Activated CD4-positive, alpha-beta T cell treated with anti-CD3 and anti-CD28 coated beads, Interleukin-2, Interleukin-6, amounts not matched to agents 100 ng/mL and 50 ng/mL, durations not matched to agents 16 hours and 8 hours (primary cell): Measurements from ENCODE around the gene OR5D16.
"Not testable (repeated sequence)": the region's sequence is repeated elsewhere in the genome, so short reads cannot be mapped to it uniquely, and the experiment has no call there.

Source experiments
- DNase-seq: peaks from one replicate; pipeline ENCODE4 v3.0.0-alpha.2; 2020

OR5D16 gene

DNA sequence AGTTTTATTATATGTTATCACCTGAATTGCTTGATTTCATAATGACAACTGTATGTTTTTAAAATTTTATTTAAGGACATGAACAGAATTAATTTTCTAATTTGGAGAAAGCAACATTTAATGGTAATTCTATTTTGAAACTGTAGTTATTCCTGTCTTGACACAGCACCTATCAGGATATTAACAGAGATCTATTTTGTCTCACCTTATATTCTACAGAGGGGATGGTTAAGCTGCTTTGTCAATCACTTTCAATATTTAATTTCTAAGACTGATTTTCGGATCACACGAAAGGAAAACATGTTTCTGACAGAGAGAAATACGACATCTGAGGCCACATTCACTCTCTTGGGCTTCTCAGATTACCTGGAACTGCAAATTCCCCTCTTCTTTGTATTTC is at the start of gene OR5D16:
OR5D16 (plus strand) TSS at position 301 of the 400 bp plus-strand sequence; CDS start at position 301, 0 bp downstream.
- DNase-seq: no peak

DNA sequence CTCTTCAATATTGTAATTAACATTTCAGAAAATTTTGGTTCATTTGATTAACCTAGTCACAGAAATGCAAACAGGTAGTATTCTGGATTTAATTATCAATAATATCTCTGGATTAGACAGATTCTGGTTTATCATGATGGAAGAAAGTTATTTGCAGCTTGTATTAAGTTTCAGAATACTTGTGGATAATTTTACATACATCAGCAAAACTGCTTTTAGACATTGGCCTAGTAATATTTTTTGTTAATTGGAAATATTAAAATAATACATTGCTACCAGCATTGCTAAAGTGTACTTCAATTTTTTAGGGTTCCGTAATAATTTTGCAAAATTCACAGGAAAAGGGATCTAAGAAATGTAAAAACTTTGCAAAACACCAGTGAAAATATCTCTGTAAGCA is 46.9 kb upstream of the OR5D16 start:
- no peak for DNase-seq

DNA sequence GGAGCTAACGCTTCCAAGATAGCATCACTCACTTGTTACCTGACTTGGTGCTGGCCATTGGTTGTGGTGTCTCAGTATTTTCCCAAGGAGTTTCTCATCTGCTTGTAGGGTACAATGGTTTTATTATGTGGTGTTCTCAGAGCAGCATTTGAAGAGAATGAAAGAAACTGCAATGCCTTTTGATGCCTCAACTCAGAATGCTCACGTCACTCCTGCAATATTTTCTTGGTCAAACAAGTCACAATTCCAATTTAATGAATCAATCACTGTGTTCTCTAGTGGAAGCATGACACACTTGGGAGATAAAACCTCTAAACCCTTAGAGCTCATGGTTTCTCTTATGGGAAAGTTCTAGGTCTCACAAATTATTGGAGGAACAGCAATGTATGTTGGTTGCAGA is 45.2 kb upstream of the OR5D16 start:
- DNase-seq: no peak

DNA sequence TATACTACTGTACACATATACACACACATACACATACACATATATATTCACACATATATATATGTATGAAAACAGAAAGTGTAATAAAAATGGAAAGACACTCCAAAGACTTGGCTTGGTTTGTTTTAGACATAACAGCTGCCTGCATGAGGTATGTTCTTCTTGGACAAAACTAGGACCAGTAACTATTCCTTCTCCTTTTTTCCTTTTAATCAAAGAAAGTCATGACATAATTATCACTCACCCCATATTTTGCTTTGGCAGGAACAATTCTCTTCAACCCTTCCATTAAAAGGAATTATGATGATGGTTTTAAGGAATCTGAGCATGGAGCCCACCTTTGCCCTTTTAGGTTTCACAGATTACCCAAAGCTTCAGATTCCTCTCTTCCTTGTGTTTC is 43.3 kb upstream of the OR5D16 start, which contains the start of gene OR5D14:
OR5D14 (plus strand) TSS at position 301 of the 400 bp plus-strand sequence; CDS start at position 301, 0 bp downstream.
- DNase-seq: no peak

DNA sequence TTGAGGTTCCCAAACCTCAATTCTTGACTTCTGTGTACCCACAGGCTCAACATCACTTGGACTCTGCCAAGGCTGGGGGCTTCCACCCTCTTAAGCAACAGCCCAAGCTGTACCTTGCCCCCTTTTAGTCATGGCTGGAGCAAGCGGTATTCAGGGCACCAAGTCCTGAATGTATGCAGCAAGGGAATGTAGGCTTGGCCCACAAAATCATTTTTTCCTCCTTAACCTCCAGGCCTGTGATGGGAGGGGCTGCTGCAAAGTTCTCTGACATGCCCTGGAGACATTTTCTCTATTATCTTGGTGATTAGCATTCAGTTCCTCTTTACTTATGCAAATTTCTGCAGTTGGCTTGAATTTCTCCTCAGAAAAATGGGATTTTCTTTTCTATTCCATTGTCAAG is 32.3 kb upstream of the OR5D16 start:
- DNase-seq: no peak

DNA sequence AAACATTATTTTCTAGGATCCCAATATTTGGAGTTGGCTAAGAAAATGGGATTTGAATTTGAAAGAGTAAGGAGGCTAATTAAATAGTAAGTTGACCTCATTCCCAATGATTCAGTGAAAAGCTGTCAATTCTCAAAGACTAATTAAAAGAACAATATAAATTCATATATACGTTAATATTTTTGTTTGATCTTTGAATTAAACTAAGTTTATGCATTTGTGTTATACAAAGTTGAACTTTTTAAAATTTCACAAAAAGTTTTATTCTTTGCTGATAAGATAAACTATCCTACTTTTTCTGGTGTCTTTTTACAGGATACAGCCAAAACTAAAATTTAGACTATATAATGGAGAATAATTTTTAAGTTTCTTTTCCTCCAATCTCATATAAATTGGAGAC is 27.5 kb upstream of the OR5D16 start, which contains the start of gene OR5L1:
OR5L1 (plus strand) TSS at position 301 of the 400 bp plus-strand sequence. CDS start 100 bp downstream, outside the sequence.
- DNase-seq: no peak

DNA sequence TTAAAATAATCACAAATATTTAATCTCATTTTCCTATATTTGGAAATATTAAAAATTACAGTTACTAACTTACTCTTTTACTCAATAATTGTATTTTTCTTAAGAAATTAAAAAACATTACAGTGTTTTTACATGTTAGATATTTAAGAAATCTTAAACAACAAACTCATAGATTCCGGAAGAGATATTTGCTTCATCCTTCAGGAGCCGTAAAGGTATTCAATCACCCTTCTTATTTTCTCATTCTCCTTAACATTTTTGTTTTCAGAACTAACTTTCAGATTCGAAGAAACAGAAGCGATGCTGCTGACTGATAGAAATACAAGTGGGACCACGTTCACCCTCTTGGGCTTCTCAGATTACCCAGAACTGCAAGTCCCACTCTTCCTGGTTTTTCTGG is 19.2 kb upstream of the OR5D16 start, which contains the start of gene OR5D18:
OR5D18 (plus strand) TSS at position 301 of the 400 bp plus-strand sequence; CDS start at position 301, 0 bp downstream.
- no peak for DNase-seq

DNA sequence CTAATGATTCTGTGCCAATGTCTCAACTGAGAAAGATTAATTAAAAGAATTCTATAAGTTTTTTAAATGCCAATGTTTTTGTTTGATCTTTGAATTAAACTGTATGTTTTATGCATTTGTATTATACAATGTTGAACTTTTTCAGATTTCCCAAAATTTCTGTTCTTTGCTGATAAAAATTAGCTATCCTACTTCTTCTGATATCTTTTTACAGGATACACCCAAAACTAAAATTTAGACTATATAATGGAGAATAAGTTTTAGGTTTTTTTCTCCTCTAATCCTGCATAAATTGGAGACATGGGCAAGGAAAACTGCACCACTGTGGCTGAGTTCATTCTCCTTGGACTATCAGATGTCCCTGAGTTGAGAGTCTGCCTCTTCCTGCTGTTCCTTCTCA is 11.6 kb upstream of the OR5D16 start, which contains the start of gene OR5L2:
OR5L2 (plus strand) TSS at position 301 of the 400 bp plus-strand sequence; CDS start at position 301, 0 bp downstream.
- DNase-seq: no peak

DNA sequence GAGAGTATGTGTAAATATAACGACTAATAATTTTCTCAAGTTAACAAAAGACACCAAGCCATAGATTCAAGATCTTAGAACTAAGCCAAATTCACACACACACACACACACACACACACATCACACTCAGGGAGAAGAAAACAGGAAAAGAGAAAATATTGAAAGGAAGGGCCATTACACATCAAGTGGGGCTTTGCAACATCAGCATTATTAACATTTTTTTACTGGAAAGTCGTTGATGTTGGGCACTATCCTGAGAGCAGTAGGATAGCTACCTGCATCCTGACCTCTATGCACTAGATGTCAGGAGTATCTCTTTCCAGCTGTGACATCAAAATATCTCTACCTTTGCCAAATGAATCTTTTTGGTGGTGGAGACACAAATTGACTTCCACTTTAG is 8.9 kb downstream of the OR5D16 start:
- no peak for DNase-seq

DNA sequence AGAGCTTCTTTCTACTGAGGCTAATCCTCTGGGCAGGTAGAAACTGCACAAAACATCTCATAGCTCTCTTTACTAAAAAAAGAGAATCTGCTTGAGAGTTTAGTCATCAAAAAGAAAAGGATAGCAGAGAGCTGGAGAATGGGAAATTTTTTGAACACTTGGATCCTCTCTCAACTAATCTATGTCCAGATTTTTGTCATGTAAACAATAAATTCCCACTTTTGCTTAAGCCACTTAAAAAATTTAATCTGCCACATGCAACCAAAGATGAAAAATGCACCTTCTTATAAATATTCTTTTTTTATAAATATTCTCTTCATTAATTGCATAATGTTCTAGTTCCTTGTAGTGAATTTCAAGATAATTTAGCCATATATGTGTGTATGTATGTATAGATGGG is 10.5 kb downstream of the OR5D16 start:
- no peak for DNase-seq

DNA sequence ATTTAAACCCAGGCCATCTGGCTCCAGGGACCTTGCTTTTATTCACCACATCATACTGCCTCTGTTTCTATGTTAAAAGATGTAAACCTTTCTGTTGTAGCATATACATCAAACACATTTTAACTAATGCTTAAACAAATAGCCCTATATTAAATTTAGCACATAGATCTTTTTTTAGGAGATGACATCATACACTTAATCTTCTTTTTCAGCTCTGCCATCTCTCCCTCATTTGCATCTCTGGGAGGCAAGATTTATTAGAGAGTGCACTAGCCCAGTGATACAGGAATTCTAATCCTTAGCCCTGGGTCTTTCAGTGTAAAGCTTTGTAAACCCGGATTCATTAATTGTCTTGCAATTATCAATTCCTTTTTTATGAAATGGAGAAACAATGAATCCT is 13.6 kb downstream of the OR5D16 start:
- DNase-seq: no peak

DNA sequence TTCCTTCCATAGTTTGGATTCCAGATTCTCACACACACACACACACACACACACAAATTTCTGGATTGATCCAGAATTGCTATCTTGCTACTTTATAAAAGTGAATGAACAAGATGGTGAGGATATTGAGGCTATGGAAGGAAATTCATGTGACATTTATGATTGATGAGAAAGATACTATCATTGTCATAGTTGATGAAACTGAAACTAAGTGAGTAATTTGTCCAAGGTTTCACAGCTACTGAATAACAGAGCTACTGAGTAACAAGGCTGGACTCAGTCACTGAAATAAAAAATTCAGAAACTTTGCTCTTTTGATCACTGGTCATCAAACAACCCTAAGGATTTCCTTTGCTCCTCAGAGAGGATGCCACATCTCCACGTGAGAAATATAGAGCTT is 16.2 kb downstream of the OR5D16 start:
- DNase-seq: no peak

DNA sequence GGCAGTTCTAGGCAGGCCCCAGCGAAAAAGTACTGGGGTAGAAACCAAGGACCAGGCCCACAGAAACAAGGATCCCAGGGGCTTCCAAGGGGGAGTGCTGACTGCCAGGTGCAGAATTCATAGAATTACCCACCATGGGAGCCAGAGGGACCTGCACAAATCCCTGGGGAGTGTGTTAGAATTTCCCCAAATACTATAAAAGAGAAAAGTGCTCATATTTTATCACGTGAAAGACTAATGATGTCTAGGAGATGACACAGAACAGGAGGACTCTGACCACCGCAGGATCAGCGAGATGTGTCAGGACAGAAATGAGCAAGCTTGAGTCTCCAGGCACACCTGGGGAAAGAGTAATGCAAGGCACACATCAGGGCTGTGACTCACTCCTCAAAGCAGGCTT is 28.8 kb downstream of the OR5D16 start:
- not testable (repeated sequence) for DNase-seq

DNA sequence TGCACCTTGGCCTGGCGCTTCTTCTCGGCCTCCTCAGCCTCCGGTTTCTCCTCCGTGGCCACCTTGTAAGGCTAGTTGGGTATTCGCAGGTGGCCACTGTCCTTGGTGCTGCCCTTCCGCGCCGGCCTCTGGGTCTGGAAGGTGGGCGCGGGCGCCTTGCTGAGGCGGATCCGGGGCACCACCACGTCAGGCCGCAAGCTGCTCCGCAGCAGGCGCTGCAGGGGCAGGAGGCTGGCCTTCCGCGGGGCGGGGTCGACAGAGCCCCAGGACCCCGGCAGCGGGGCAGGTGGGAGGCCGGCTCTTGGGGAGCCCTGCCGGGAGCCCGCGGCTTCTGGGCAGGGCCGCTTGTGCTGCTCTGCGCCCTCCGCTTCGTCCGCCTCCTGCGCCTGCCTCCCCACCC is 34.2 kb downstream of the OR5D16 start:
- not testable (repeated sequence) for DNase-seq

DNA sequence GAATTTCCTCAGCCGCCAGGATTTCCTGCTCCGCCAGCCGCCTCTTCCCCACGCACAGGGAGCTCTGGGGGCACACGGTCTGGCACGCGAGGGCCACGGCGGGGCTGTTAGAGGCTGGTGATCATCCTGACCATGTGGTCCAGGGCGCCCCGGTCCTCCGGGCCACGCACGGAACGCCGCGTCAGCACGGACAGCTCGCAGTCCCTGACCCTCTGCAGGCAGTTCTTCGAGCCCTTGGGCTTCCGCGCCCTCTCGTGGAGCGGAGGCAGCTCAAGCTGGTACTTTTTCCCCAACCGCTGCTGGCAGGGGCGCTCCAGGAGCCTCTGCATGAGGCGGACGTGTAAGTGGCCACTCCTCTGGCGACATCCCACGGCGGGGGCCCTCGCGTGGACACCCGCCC is 34.6 kb downstream of the OR5D16 start:
- not testable (repeated sequence) for DNase-seq

DNA sequence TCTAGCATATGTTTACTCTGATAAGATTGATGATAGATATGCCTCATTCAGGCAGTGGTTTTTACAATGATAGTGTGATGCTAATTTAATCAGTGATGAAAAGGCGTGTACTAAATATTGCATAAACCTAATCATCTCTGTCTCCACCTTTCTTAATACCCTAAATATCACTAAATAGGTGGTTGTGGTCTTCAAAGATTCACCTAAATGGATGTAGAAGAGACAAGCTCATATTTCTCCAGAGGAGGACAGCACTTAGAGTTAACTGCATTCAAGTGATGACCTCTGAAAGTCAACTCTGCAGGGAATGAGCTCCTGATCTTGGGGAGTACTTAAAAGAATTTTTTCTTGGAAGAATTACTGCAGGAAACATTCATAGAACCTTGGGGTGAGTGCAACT is 44.4 kb downstream of the OR5D16 start, which contains the start of gene TRIM51:
TRIM51 (plus strand) TSS at position 301 of the 400 bp plus-strand sequence. CDS start 2,132 bp downstream, outside the sequence.
- not testable (repeated sequence) for DNase-seq

DNA sequence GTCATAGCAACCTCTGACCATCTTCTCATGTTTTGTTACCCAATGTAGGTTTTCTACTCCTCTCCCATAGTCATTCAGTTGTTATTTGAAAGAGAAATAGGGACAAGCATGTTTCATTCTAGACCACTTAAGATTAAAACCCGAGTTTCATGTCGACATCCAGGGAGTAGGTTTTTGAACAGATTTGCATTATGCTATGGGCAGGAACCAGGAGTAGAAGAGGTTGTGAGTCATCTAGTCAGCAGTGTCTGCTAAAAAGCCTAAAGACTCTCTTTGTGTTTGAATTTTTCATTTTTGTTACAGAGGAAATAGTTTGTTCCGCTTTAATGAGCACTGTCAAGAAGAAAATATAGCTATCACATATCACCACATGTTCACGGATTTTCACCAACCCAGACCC is 46.4 kb downstream of the OR5D16 start:
- DNase-seq: not testable (repeated sequence)

DNA sequence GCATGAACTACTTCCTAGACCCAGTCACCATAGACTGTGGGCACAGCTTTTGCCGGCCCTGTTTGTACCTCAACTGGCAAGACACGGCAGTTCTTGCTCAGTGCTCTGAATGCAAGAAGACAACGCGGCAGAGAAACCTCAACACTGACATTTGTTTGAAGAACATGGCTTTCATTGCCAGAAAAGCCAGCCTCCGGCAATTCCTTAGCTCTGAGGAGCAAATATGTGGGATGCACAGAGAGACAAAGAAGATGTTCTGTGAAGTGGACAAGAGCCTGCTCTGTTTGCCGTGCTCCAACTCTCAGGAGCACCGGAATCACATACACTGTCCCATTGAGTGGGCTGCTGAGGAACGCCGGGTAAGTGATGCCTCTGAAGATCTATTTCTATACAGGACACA is 46.9 kb downstream of the OR5D16 start:
- DNase-seq: not testable (repeated sequence)
